ENCODE data around the gene FAM241A. TPM values are rescaled to one million over a fixed set of nuclear protein-coding genes. Genes with fewer than 3 reads are reported as not detected.

The FAM241A gene
- total and polyA plus RNA-seq, 2 of the 13 experiments (the other 11 are each of a cell fraction or from before 2014, with no cell fraction given), result 0.61 to 0.69 TPM

- TF ChIP-seq PRDM10 (CRISPR knock-in tag; IDR thresholded peaks at IDR 0.05; ENCODE audit: low read depth) (peak; percentile 44; the same call in 1 of the 2 replicates), ZNF687 (CRISPR knock-in tag; IDR thresholded peaks at IDR 0.05) (peak; percentile 34; the same call in 1 of the 2 replicates), ZSCAN21 (CRISPR knock-in tag; IDR thresholded peaks at IDR 0.05; ENCODE audit: borderline replicate concordance) (peak; percentile 78), ARNTL (CRISPR knock-in tag; IDR thresholded peaks at IDR 0.05) (peak; percentile 71), ZNF350 (CRISPR knock-in tag; IDR thresholded peaks at IDR 0.05; ENCODE audit: borderline replicate concordance, low read depth) (peak; percentile 81), THAP11 (CRISPR knock-in tag; IDR thresholded peaks at IDR 0.05) (peak; percentile 74; the same call in 1 of the 2 replicates), ZNF556 (CRISPR knock-in tag; IDR thresholded peaks at IDR 0.05; ENCODE audit: borderline replicate concordance) (peak; percentile 34; the same call in 1 of the 2 replicates), KDM1A (CRISPR knock-in tag; IDR thresholded peaks at IDR 0.05) (peak; percentile 71; the same call in 1 of the 2 replicates), NR2F2 (IDR thresholded peaks at IDR 0.05; ENCODE audit: borderline replicate concordance, low read depth) (peak; percentile 30), MYPOP (CRISPR knock-in tag; IDR thresholded peaks at IDR 0.05) (peak; percentile 66; the same call in 1 of the 2 replicates), ZNF501 (CRISPR knock-in tag; IDR thresholded peaks at IDR 0.05) (peak; percentile 67), ZFX (CRISPR knock-in tag; IDR thresholded peaks at IDR 0.05; ENCODE audit: low read depth) (peak; percentile 66), AKAP8 (CRISPR knock-in tag; IDR thresholded peaks at IDR 0.05) (0 out of 2 replicates have a peak, but pooled peaks have one; percentile 58), IRF2 (CRISPR knock-in tag; IDR thresholded peaks at IDR 0.05) (peak; percentile 62), ZBTB7A (CRISPR knock-in tag; IDR thresholded peaks at IDR 0.05) (peak; percentile 96), ZNF788 (CRISPR knock-in tag; IDR thresholded peaks at IDR 0.05; ENCODE audit: borderline replicate concordance) (peak; percentile 49; the same call in 1 of the 2 replicates), TBX2 (CRISPR knock-in tag; IDR thresholded peaks at IDR 0.05; ENCODE audit: borderline replicate concordance) (peak; percentile 89), ZNF451 (CRISPR knock-in tag; IDR thresholded peaks at IDR 0.05) (0 out of 2 replicates have a peak, but pooled peaks have one; percentile 19)
Observed at GRCh38 chr4:112208137-112209095, 63.2 kb downstream of the FAM241A start (continued).

Measured in HepG2 (cell line).